ENCODE results near the gene SNX24. TPM values are rescaled to one million over a fixed set of nuclear protein-coding genes. Genes with fewer than 3 reads are reported as not detected.

SNX24 gene
- total RNA-seq, 1 donor from 2014 or later = 16.0 TPM

- Histone ChIP-seq H3K9me3 (replicated peaks) (no peaks in the 10 kb centered on the region), H3K36me3 (peaks cover 13% of the 10 kb centered on the region), H3K27ac (replicated peaks) (no peak overlapping the region), H3K4me1 (peaks cover 10% of the 10 kb centered on the region), H3K4me3 (no peak overlapping the region), H3K27me3 (ENCODE audit: low read depth) (no peaks in the 10 kb centered on the region)
- DNase-seq = no peak
- intact Hi-C loops (cut with micrococcal nuclease) = no loop called here
- no peak for TF ChIP-seq CTCF (IDR thresholded peaks at IDR 0.05; ENCODE audit: borderline replicate concordance)
Measured at GRCh38 chr5:122858451-122858850, 13.0 kb downstream of the SNX24 start.

DNA sequence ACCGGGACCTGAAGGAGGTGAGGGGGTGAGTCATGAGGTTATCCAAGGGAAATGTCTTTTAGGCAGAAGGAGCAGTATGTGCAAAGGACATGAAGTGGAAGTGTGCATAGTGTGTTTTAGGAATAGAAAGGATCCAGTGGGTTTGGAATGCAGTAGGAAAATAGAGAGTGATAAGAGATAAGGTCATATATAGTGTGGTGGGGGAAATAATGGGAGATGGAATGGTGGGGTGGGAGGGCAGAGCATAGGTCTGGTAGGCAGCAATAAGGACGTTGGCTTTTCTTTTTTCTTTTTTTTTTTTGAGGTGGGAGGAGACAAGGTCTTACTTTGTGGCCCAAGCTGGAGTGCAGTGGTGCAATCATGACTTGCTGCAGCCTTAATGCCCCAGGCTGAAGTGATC lies 17.8 kb downstream of the SNX24 start:
- Histone ChIP-seq H3K36me3 (peaks cover 21% of the 10 kb centered on the region), H3K27ac (replicated peaks) (no peak overlapping the region), H3K4me3 (no peak overlapping the region), H3K4me1 (peaks cover 7% of the 10 kb centered on the region), H3K27me3 (ENCODE audit: low read depth) (no peaks in the 10 kb centered on the region), H3K9me3 (replicated peaks) (no peaks in the 10 kb centered on the region)
- DNase-seq = no peak
- intact Hi-C loops (cut with micrococcal nuclease) = no loop called here
- no peak for TF ChIP-seq CTCF (IDR thresholded peaks at IDR 0.05; ENCODE audit: borderline replicate concordance)

GRCh38 chr5:122863721-122864120 lies 18.3 kb downstream of the SNX24 start:
- Histone ChIP-seq H3K4me3 (no peak overlapping the region), H3K27me3 (ENCODE audit: low read depth) (no peaks in the 10 kb centered on the region), H3K9me3 (replicated peaks) (no peaks in the 10 kb centered on the region), H3K27ac (replicated peaks) (no peak overlapping the region), H3K36me3 (peaks cover 22% of the 10 kb centered on the region), H3K4me1 (peaks cover 2% of the 10 kb centered on the region)
- intact Hi-C loops (cut with micrococcal nuclease) = no loop called here
- DNase-seq = no peak
- no peak for TF ChIP-seq CTCF (IDR thresholded peaks at IDR 0.05; ENCODE audit: borderline replicate concordance)

DNA sequence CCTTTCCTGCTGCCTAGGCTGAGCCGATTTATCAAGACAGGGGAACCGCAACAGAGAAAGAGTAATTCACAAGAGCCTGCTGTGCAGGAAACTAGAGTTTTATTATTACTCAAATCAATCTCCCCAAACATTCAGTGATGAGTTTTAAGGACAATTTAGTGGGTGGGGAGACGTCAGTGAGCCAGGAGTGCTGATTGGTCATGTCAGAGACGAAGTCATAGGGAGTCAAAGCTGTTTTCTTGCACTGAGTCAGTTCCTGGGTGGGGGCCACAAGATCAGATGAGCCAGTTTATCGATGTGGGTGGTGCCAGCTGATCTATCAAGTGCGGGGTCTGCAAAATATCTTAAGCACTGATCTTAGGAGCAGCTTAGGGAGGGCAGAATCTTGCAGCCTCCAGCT lies 19.0 kb downstream of the SNX24 start:
- H3K4me1 ChIP-seq = no peaks in the 10 kb centered on the region
- H3K9me3 ChIP-seq (replicated peaks) = no peaks in the 10 kb centered on the region
- H3K36me3 ChIP-seq = peaks cover 22% of the 10 kb centered on the region
- no peaks in the 10 kb centered on the region for H3K27me3 ChIP-seq (ENCODE audit: low read depth)
- TF ChIP-seq CTCF (IDR thresholded peaks at IDR 0.05; ENCODE audit: borderline replicate concordance) = no peak
- intact Hi-C loops (cut with micrococcal nuclease) = no loop called here
- H3K4me3 ChIP-seq = no peak overlapping the region
- H3K27ac ChIP-seq (replicated peaks) = no peak overlapping the region
- no peak for DNase-seq

- H3K9me3 ChIP-seq (replicated peaks) = no peaks in the 10 kb centered on the region
- no peak overlapping the region for H3K27ac ChIP-seq (replicated peaks)
- H3K4me1 ChIP-seq = no peaks in the 10 kb centered on the region
- no peak for DNase-seq
- H3K4me3 ChIP-seq = no peak overlapping the region
- H3K27me3 ChIP-seq (ENCODE audit: low read depth) = no peaks in the 10 kb centered on the region
- intact Hi-C loops (cut with micrococcal nuclease) = no loop called here
- peaks cover 22% of the 10 kb centered on the region for H3K36me3 ChIP-seq
- no peak for TF ChIP-seq CTCF (IDR thresholded peaks at IDR 0.05; ENCODE audit: borderline replicate concordance)
Measured at GRCh38 chr5:122864842-122865241, 19.4 kb downstream of the SNX24 start.

Data from left ventricle myocardium inferior (tissue), 1 donor.